Midbrain (tissue), 1 donor: ENCODE results near the gene ENTPD7.

Experiments used
- DNase-seq: peaks from one replicate; lab custom pipeline; 2025; lab: John Stamatoyannopoulos, UW

Gene ENTPD7

DNA sequence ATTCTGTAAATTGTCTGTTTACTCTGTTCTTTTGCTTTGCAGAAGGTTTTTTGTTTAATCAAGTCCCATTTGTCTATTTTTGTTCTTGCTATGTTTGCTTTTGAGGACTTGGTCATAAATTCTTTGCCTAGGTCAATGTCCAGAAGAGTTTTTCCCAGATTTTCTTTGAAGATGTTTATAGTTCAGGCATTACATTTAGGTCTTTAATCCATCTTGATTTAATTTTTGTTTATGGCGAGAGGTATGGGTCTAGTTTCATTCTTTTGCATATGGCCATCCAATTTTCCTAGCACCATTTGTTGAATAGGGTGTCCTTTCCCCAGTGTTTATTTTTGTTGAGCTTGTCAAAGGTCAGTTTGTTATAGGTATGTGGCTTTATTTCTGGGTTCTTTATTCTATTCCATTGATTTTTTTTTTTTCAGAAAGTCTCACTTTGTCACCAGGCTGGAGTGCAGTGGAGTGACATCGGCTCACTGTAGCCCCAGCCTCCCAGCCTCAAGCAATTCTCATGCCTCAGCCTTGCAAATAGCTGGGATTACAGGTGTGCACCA, 11.6 kb upstream of the ENTPD7 start:
- no peak for DNase-seq

DNA sequence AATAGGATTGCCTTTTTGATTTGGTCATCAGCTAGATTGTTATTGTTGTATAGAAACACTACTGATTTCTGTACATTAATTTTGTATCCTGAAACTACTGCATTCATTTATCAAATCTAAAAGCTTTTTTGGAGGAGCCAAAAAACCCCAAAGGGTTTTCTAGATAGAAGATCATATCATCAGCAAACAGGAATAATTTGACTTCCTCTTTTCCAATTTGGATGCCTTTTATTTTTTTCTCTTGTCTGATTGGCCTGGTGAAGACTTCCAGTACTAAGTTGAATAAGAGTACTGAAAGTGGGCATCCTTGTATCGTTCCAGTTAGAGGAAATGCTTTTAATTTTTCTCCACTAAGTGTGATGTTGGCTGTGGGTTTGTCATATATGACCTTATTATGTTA, 10.6 kb upstream of the ENTPD7 start:
- DNase-seq, result no peak

DNA sequence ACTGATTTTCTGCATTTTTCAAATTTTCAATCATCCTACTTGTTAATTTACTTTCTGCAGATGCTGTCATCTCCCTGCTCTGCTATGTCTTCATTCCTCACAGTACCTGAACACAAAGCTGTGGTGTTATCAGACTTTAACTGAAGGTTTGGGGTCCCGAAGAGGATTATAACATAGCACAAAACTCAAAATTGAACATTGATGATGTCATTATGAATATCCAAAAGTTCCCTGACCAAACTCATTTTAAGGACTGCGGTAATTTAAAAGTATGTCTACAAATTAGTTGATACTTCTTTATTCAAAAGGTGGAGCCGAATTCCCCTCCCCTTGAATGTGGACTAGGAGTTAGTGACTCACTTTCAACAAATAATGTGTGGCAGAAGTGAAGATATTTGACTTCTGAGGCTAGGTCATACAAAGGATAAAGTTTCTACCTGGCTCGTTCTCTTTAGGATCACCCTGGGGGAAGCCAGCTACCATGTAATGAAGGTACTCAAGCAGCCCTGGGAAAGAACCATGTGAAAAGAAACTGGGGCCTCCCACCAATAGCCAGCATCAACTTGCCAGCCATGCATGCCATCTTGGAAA, 6.4 kb upstream of the ENTPD7 start:
- DNase-seq, result no peak

DNA sequence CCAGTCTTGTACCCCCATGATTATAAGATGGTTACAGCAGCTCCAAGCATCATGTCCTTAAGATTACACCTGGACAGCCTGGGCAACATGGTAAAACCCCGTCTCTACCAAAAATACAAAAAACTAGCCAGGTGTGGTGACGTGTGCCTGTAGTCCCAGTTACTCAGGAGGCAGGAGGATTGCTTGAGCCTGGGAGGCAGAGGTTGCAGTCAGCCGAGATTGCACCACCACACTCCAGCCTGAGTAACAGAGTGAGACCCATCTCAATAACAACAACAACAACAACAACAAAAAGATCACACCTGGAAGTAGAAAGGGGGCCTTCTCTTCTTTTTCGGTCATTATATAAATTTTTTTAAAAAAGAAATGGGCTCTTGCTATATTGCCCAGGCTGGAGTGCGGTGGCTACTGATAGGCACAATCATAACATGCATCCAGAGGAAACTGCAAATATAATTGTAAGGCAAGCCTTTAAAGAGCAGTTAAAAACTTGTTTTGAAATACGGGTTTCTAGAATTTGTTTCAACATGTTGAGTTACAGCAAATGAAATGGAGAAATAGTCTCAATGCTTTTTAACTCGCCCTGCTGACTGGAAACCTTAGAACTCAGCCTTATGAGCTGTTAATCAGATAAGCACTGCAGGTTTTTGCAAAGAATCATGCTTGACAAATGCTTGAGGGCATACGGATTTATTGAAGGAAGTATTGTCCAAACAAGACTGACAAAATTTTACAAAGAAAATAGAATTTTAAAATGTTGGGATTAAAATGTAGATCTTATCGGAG, 4.7 kb upstream of the ENTPD7 start:
- DNase-seq, result no peak

DNA sequence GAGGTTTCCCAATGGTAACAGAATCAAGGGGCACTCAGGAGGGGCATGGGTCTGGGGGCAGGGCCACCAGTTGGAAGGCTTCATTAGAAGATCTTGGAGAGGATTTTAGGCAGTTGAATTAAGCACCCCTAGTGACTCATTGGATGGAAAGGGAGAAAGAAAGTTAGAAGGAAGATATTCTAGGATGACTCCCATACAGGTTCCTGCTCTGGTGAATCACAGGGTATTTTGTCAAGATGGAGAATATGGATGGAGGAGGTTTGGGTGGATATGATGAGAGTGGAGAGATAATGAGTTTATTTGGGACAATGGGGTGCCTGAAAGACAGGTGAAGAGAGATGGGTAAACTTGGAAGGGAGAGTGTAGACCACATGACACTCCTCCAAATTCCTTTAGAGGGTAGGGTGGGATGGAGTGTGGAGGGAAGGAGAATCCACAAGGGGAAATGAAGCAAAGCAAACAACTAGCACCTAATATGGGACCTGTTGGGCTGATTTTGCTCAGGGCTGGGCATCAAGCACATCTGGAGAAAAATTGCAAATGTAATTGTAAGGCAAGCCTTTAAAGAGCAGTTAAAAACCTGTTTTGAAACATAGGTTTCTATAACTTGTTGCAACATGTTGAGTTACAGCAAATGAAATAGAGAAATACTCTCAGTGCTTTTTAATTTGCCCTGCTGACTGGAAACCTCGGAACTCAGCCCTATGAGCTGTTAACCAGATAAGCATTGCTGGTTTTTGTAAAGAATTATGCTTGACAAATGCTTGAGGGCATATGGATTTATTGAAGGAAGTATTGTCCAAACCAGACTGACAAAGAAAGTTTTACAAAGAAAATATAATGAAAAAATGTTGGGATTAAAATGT, 2.9 kb upstream of the ENTPD7 start:
- no peak for DNase-seq

DNA sequence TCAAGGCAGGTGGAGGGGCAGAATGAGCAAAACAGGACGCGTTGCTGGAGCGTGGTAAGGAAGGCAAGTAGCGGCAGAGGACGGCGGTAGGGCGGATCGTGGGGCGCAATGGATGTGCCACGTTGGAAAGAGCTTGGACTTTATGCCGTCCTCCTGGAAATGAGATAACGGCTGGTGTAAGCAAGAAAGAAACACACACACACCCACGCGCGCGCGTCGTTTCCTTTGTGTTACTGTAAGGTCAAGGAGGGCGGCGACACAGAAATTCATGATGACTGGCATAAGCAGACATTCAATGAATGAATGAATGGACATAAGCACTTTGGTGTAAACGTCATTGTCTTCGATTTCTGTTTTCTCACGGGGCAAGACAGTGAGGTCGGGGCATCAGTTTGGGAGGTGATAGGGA, 683 bp upstream of the ENTPD7 start:
- DNase-seq, result no peak

DNA sequence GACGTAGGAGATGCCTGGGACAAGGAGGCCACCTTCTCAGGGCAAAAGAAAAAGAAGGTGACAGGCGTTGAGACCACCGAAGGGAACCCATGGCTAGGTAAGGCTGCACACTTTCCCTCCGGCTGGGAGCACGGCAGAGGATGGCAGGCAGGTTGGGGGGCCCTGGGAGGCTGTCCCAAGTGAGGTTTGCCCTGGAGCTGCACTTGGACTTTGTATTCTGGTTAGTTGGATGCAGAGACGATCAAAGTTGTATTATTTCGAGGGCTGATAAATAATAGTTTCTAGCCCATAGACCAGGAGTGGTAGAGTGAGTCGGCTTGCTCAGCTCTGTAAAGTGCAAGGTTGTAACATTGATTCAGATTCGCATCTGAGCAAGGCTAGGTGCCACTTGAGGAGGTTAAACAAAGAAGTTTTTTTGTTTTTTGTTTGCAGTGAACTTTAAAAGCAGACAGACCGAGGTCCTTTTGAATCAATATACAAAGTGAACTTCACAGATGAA, 608 bp downstream of the ENTPD7 start:
- DNase-seq, result no peak

DNA sequence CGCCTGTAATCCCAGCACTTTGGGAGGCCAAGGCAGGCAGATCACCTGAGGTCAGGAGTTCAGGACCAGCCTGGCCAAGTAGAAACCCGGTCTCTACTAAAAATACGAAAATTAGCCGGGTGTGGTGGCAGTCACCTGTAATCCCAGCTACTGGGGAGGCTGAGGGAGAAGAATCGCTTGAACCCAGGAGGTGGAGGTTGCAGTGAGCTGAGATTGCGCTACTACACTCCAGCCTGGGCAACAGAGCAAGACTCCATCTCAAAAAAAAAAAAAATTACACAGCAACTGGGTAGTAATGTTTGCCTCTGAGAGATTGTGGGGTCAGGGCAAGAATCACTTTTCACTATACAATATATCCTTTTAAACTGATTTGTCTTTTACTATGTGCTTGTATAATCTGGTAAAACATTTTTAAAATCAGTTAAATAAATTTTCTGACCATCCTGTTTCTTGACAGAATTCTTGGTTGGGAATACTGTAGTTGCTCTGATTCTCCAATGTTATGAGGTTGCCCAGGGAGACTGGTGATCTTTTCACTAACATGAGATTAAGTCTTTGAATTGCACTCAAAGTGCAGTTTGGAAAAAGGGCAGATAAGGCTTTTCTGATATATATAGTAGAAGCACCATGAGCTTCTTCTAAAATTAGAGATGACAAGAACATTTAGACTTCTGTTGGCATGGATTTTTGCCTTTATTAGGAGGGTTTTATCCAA, 1.5 kb downstream of the ENTPD7 start:
- no peak for DNase-seq

DNA sequence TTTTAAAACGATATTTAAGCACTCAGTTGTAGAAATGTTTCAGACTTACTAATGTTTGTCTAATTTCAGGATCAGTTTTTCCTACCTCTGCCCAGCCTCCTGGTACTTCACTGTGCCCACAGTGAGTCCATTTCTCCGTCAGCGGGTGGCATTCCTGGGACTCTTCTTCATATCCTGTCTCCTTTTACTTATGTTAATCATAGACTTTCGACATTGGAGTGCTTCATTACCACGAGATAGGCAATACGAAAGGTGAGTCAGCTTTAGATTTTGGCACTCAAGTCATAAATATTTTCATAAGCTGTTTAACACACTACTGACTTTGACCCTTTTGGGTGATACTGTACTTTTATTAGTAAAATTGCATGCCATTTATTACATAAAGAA, 2.1 kb downstream of the ENTPD7 start:
- DNase-seq, result no peak

DNA sequence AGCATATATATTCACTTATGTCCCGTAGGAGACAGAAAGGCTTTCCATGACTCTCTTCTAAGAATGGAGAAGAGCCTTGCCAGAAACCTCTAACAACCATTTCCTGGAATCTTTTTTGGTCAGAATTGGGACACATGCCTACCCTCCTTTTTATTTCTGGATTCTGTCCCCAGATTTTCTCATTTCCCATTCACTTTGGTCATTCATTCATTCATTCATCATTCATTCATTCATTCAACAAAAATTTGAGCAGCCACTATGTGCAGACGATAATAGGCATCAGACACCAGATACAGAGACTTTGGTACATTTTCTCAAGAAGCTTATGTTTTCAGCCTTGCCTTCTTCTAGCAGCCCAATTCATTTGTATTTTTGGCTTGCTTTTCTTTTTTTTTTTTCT, 6.0 kb downstream of the ENTPD7 start:
- no peak for DNase-seq

DNA sequence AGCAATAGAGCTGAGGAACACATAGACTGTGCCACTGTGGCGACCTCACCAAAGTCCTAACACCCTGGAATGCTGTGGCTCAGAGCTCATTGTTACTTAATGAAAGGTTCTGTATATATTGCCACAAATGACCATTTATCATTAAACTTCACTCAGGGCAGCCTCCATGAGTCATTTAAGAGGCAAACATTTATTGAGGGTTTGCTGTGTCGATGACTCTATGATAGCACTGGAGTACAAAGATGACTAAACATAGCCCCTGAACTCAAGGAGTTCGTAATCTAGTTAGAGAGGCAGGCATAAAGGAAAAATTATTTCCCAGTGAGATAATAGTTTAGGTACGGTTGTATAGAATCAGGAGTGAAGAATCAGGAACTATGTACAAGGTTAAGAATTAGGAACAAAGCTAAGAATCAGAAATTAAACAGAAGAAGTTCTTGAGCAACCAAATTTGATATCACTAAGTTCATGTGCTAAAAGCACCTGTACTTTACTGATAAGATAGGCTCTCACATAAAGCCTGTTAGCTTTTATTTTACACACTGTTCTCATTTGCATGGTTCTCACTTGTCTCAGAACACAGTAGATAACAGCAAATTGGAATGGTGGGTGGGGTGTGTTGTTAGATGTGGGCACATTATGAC, 7.9 kb downstream of the ENTPD7 start:
- DNase-seq, result no peak

DNA sequence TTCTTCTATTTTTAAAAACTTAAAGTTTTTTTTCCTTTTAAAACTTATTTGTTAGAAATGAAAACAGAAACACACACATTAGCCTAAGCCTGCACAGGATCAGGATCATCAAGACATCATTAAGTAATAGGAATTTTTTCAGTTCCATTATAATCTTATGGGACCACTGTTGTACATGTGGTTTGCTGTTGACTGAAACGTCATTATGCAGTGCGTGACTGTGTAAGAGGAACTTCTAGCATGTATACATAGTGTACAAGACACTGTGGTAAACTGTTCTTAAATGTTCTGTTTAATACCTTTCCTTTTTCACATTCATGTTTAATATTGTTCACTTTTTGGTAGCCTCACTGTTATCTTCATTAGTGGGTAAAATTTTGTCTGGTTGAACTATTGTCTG, 12.1 kb downstream of the ENTPD7 start:
- no peak for DNase-seq

DNA sequence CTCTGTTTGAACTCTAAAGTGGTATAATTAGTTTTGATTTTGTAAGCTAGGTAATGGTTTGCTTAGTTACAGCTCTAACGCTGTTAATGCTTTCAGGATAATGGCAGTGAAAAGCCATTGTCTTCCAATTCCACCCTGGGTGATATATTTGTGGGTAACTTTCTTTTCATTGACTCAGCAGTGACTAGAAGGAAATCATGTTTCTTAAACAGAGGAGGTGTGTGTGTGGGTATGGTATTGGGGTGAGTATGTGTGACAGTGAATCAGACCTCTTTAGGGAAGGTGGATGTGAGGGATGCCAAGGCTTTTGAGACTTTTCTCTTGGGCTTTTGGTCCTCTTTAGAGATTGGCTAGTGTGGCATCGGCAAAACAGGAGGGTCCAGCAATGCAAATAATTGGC, 13.6 kb downstream of the ENTPD7 start:
- DNase-seq, result no peak

DNA sequence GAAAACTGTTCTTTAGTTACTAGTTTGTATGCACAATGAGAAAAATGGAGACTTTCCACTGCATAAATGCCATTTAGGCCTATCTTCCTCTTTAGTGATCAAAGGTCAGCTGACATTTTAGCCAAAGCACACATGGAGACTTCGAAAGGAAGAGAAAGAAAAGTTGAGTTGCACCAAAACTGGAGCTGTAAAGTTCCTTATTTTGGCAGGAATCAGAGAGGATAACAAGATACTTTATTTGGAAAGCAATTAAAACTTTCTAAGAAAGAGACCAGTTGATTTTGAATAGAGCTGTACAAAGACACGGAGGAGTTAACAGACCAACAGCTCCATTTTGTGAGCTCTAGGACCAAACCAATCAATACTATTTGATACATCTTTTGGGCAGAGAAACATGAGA, 14.2 kb downstream of the ENTPD7 start:
- no peak for DNase-seq

DNA sequence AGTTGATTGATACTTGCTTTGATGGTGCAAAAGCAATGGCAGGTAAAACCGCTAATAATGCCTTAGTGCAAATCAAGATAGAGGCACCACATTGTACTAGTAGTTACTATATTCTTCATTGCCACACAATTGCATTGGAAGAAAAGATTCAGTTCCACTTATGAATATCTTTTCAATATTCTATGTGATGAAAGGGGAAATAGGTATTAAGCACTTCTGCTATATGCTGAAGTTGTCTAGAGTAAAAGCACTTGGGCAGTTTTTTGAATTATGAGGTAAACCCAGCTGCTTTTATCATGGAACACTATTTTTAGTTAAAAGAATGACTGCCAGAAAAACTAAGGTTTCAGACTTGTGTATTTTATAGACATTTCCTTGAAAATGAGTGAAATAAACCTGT, 15.5 kb downstream of the ENTPD7 start:
- DNase-seq, result no peak

DNA sequence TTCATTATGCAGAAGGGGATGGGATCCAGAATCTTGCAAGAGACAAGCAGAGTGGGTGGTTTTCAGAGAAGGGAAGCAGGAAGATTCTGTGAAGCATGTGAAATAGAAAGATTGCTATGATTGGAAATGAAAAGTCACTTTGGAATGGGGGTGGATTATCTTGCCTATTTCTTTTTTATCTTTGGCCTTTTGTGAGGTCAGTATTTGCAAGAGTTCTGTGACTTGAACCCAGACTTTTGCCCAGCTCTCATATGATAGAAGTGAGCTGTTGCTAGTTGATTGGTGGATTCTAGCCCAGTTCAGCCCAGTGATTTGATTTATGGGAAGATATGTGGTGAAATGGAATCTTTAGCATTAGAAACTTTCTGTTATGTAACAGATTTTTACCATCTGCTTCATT, 17.1 kb downstream of the ENTPD7 start:
- no peak for DNase-seq

DNA sequence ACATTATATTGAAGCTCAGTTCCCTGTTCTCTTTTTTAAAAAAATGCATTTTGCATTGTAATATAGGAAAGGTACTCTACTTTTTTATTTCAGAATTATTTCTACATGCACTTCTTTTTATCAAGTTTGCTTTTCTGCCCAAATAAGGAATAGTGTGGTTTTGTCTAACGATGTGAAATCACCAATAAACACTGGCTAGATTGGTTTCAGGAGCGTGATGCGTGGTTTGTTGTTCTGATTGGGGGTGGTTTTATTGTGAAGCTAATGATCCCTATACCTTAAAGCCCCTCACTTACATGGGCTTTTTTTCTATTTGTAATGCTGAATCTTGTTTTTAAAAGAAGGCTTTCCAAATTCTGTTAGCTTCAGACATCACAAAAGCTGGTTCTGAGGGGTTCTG, 17.6 kb downstream of the ENTPD7 start:
- no peak for DNase-seq

DNA sequence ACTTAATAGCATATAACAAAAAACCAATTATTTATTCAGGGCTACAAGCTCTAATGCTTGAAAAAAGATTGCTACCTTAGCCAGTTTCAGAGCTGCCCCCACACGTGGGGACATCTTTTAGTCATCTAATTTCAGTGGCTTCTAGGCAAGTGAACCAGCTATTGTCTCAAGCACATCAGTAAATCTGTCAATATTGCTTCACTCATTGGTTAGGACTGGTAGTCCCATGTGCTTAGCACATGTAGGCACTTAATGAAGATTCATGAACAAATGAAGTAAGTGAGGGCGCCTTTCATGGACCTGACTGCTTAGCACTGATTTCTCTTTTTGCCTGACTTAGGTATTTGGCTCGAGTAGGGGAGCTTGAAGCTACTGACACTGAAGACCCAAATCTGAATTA, 19.6 kb downstream of the ENTPD7 start:
- no peak for DNase-seq

DNA sequence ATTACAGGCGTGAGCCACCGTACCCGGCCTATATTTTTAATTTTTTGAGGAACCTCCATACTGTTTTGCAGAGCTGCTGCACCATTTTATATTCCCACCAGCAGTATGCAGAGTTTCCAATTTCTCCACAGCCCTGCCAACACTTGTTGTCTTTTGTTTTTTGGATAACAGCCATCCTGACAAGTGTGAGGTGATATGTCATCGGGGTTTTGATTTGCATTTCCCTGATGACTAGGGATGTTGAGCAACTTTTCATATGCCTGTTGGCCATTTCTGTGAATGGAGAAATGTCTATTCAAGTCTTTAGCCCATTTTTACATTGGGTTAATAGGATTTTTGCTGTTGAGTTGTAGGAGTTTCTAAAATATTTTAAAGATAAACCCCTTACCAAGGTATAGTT, 22.2 kb downstream of the ENTPD7 start:
- DNase-seq, result no peak

DNA sequence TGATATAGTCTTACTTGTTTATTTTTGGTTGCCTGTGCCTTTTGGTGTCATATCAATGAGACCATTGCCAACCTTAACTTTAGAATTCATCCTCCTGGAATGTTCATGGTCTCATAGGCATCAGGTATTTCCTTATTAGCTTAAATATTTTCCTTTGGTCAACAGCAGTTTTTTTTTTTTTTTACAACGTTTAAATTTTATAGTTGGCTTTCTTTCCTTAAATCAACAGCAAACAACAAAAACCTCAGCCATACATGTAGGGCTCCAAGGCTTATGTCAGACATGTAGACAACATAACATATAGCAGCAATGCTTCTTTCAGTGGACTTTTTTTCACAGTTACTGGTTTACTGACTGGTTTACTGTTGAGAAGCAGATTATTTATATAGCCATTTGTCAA, 22.7 kb downstream of the ENTPD7 start:
- no peak for DNase-seq

DNA sequence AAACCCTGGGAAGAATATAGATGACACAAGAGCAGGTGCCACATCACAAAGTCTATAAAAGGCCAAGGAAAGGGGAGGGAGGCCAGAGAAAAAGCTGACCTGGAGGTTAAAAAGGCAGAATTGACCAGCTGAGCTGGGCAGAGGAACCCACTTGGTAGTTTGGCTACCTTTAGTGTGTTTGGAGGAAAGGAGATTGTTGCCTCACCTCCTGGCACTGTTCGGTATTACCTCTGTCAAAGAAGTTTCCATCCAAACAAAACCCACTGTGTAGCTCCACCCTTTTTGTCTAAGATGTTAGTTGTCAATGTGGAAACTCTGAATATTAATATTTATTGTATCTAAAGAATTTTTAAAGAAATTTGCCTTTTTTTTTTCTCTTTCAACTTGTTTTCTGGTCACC, 23.4 kb downstream of the ENTPD7 start:
- DNase-seq, result no peak

DNA sequence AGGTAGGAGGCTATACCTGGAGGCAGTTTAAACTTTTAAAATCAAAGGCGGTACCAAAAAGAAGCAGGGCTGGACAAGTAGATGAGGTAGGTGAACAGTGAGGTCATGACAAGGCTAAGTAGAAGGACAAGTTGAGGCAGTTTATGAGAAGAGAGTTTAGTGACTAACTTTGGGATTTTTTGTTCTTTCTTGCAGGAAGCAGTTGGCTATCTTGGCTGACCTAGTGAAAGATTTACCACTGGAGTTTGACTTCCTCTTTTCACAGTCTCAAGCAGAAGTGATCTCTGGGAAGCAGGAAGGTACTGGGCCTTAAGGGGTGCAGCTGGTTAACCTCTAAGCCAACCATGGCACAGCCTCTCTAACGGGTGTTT, 26.3 kb downstream of the ENTPD7 start:
- no peak for DNase-seq
